ENCODE measurements around the gene GGA2.
"Not testable (repeated sequence)": the region's sequence is repeated elsewhere in the genome, so short reads cannot be mapped to it uniquely, and the experiment has no call there.

Gene GGA2

DNA sequence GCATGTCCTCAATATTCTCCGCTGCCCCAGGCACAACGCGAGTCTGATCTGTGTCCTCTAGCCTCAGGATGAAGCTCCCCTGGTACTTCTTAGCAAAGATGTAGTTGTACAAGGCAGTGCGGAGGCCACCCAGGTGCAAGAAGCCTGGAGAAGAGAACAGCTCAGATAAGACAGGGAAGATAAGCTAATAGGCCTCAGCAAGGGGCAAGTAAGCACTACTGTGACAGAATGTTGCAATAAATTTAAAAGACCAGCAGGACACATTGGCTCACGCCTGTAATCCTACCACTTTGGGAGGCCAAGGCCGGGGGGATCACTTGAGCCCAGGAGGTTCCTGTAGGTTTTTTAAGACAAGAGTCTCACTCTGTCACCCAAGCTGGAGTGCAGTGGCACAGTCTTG lies 41.9 kb upstream of the GGA2 start:
- TF ChIP-seq, protein P1, sequence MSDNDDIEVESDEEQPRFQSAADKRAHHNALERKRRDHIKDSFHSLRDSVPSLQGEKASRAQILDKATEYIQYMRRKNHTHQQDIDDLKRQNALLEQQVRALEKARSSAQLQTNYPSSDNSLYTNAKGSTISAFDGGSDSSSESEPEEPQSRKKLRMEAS (IDR thresholded peaks at IDR 0.05; ENCODE audit: low read depth, low read length): no peak
- H3K4me3 ChIP-seq (ENCODE audit: low read depth, low read length): no peak overlapping the region
- DNase-seq (ENCODE audit: low read depth): no peak

DNA sequence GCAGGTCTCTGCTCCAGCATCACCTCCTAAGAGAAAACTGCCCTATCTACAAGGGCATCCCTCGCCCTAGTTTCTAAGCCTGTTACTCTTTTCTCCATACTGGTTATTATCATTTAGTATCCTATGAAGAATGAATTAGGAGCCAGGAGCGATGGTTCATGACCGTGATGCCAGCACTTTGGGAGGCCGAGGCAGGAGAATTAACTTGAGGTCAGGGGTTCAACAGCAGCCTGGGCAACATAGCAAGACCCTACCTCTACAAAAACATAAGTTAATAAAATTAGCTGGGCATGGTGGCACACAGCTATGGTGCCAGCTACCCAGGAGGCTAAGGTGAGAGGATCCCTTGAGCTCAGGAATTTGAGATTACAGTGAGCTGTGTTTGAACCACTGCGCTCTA lies 39.6 kb upstream of the GGA2 start:
- H3K4me3 ChIP-seq (ENCODE audit: low read depth, low read length): no peak overlapping the region
- no peak for DNase-seq (ENCODE audit: low read depth)
- TF ChIP-seq POLR2A (IDR thresholded peaks at IDR 0.05; ENCODE audit: extremely low read depth, insufficient read length): no peak
- TF ChIP-seq, protein P2, sequence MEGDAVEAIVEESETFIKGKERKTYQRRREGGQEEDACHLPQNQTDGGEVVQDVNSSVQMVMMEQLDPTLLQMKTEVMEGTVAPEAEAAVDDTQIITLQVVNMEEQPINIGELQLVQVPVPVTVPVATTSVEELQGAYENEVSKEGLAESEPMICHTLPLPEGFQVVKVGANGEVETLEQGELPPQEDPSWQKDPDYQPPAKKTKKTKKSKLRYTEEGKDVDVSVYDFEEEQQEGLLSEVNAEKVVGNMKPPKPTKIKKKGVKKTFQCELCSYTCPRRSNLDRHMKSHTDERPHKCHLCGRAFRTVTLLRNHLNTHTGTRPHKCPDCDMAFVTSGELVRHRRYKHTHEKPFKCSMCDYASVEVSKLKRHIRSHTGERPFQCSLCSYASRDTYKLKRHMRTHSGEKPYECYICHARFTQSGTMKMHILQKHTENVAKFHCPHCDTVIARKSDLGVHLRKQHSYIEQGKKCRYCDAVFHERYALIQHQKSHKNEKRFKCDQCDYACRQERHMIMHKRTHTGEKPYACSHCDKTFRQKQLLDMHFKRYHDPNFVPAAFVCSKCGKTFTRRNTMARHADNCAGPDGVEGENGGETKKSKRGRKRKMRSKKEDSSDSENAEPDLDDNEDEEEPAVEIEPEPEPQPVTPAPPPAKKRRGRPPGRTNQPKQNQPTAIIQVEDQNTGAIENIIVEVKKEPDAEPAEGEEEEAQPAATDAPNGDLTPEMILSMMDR (IDR thresholded peaks at IDR 0.05; ENCODE audit: low read depth, low read length): no peak
- TF ChIP-seq, protein P1 (IDR thresholded peaks at IDR 0.05; ENCODE audit: low read depth, low read length): no peak

DNA sequence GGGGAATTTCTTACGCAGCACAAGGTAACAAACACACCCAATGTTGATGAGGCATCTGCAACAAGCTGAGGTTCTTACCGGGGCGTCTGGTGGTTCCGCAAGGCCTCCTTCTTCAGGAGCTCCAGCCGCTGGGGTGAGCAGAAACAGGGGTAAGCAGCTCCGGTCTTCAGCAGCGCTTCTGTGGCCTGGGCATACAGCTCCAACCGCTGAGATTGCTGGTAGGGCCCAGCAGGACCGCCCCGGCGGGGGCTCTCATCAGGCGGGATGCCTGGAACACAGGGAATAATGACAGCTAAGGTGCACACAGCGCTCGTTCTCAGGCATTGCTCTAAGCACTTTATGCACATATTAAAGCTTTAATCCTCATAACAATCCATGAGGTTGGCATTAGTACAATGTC lies 34.1 kb upstream of the GGA2 start:
- DNase-seq (ENCODE audit: low read depth): no peak
- TF ChIP-seq, protein P1 (IDR thresholded peaks at IDR 0.05; ENCODE audit: low read depth, low read length): no peak
- TF ChIP-seq MYC (IDR thresholded peaks at IDR 0.05; ENCODE audit: low read depth, low read length) (no peak), POLR2A (IDR thresholded peaks at IDR 0.05; ENCODE audit: extremely low read depth, insufficient read length) (no peak)
- TF ChIP-seq, protein P2 (IDR thresholded peaks at IDR 0.05; ENCODE audit: low read depth, low read length): no peak
- H3K4me3 ChIP-seq (ENCODE audit: low read depth, low read length): no peak overlapping the region

DNA sequence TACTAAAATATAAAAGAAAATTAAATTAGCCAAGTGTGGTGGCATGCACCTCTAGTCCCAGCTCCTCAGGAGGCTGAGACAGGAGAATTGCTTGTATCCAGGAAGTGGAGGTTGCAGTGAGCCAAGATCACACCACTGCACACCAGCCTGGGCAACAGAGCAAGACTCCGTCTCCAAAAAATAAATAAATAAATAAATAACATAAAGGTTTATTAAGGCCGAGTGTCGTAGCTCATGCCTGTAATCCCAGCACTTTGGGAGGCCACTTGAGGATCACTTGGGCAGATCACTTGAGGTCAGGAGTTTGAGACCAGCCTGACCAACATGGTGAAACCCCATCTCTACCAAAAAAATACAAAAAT lies 30.5 kb upstream of the GGA2 start:
- DNase-seq (ENCODE audit: low read depth); H3K4me3 ChIP-seq (ENCODE audit: low read depth, low read length): not testable (repeated sequence)

DNA sequence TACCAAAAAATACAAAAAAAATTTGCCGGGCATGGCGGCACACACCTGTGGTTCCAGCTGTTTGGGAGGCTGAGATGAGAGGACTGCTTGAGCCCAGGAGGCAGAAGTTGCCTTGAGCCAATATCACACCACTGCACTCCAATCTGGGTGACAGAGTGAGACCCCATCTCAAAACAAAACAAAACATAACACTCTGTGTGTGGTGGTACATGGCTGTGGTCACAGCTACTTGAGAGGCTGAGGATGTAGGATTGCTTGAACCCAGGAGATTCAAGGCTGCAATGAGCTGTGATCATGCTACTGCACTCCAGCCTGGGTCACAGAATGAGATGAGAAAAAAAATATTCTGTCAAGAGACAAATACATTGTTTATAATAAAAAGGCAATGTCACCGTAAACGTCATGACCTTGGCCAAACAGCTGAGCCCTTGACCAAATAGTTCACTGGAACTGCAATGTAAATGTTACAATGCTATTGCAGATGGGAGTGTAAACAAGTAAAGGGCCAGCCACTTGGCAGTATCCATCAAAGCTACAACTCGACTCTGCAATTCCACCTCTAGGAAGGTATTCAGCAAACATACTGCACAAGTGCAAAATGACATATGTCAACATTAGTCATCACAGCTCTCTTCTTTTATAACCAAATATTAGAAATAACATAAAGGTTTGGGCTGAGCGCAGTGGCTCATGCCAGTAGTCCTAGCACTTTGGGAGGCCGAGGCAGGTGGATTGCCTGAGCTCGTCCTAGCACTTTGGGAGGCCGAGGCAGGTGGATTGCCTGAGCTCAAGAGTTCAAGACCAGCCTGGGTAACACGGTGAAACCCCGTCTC lies 29.9 kb upstream of the GGA2 start:
- TF ChIP-seq MYC (IDR thresholded peaks at IDR 0.05; ENCODE audit: low read depth, low read length) (no peak), POLR2A (IDR thresholded peaks at IDR 0.05; ENCODE audit: extremely low read depth, insufficient read length) (no peak)
- TF ChIP-seq, protein P2 (IDR thresholded peaks at IDR 0.05; ENCODE audit: low read depth, low read length): no peak
- TF ChIP-seq, protein P1 (IDR thresholded peaks at IDR 0.05; ENCODE audit: low read depth, low read length): no peak
- DNase-seq (ENCODE audit: low read depth): no peak
- no peak overlapping the region for H3K4me3 ChIP-seq (ENCODE audit: low read depth, low read length)

DNA sequence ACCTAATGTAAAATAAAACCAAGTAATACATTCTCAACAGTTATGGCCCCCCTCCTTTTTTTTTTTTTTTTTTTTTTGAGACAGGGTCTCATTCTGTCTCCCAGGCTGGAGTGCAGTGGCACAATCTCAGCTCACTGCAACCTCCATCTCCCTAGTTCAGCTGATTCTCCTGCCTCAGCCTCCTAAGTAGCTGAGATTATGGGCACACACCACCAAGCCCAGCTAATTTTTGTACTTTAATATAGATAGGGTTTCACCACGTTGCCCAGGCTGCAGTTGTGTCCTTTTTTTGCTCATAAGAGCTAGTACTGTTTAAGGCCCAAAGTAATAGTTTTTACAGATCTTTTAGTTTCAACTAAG lies 28.6 kb upstream of the GGA2 start:
- H3K4me3 ChIP-seq (ENCODE audit: low read depth, low read length): no peak overlapping the region
- TF ChIP-seq, protein P1 (IDR thresholded peaks at IDR 0.05; ENCODE audit: low read depth, low read length): no peak
- TF ChIP-seq MYC (IDR thresholded peaks at IDR 0.05; ENCODE audit: low read depth, low read length): no peak
- no peak for TF ChIP-seq POLR2A (IDR thresholded peaks at IDR 0.05; ENCODE audit: extremely low read depth, insufficient read length)
- TF ChIP-seq, protein P2 (IDR thresholded peaks at IDR 0.05; ENCODE audit: low read depth, low read length): no peak
- DNase-seq (ENCODE audit: low read depth): no peak

DNA sequence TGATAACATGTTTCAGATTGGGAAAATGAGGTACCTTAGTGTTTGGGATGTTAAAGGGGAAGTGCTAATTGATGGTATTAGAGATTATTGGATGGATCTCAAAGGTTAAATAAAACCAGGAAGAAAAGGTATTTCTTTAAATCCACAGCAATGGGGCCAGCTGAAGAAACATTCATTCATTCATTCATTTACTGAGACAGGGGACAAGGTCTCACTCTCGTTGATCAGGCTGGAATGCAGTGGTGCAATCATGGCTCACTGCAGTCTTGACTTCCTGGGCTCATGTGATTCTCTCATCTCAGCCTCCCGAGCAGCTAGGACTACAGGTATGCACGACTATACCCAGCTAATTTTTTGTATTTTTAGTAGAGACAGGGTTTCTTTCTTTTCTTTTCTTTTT lies 27.1 kb upstream of the GGA2 start:
- TF ChIP-seq POLR2A (IDR thresholded peaks at IDR 0.05; ENCODE audit: extremely low read depth, insufficient read length) (no peak), MYC (IDR thresholded peaks at IDR 0.05; ENCODE audit: low read depth, low read length) (no peak)
- TF ChIP-seq, protein P1 (IDR thresholded peaks at IDR 0.05; ENCODE audit: low read depth, low read length): no peak
- TF ChIP-seq, protein P2 (IDR thresholded peaks at IDR 0.05; ENCODE audit: low read depth, low read length): no peak
- H3K4me3 ChIP-seq (ENCODE audit: low read depth, low read length): no peak overlapping the region
- no peak for DNase-seq (ENCODE audit: low read depth)

Measured in NB4 (cell line).